ENCODE data around the gene IL6ST.
A peak's percentile ranks its signal among the peaks of the same experiment; 100 is the strongest.

The IL6ST gene

GRCh38 chr5:55894135-55894534 lies 100.6 kb downstream of the IL6ST start:
- CTCF ChIA-PET, result no interaction called here
- TF ChIP-seq ZNF416 (tag by site-specific recombination; IDR thresholded peaks at IDR 0.05) (no peak), ZNF211 (tag by site-specific recombination; IDR thresholded peaks at IDR 0.05; ENCODE audit: low read depth) (no peak)

DNA sequence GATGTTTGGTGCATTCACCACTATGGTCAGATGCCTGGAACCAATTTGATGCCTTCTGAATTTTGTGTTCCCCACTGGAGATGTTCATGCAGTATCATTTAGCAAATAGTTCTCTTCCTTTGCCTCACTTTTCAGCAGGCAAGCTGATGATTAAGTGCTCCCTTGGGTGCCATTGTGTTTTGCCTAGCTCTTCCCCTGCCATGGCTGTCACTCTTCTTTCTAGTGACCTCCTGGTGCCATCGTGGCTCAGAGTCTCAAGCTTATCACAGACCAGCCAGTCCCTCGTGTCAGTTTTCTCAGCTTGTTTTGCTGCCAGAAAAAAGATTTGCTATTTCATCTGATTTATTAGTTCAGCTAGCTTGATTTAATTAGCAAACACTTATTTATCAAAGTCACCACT lies 102.3 kb downstream of the IL6ST start:
- TF ChIP-seq SCRT2 (tag by site-specific recombination; IDR thresholded peaks at IDR 0.05) (no peak), MYNN (tag by site-specific recombination; IDR thresholded peaks at IDR 0.05; ENCODE audit: borderline replicate concordance) (no peak), GLI2 (tag by site-specific recombination; IDR thresholded peaks at IDR 0.05; ENCODE audit: borderline replicate concordance, low read depth) (no peak), ZNF121 (tag by site-specific recombination; IDR thresholded peaks at IDR 0.05) (no peak), ZFP3 (tag by site-specific recombination; IDR thresholded peaks at IDR 0.05; ENCODE audit: low read depth) (no peak), ZNF184 (tag by site-specific recombination; IDR thresholded peaks at IDR 0.05) (peak; percentile 95)
- CTCF ChIA-PET, result no interaction called here
- no peak overlapping the region for H3K27ac ChIP-seq (ENCODE audit: extremely low read depth, low read depth, low read length)

More at GRCh38 chr5:55894135-55894534, 100.6 kb downstream of the IL6ST start:
- no peaks in the 10 kb centered on the region for H3K36me3 ChIP-seq (ENCODE audit: control insufficient read depth in 2 of 2, insufficient read depth in 1 of 2, low read length in 2 of 2)
- H3K9me3 ChIP-seq (ENCODE audit: control insufficient read depth, insufficient read depth, low read depth, low read length), result no peaks in the 10 kb centered on the region
- no peak overlapping the region for H3K4me3 ChIP-seq (ENCODE audit: low read depth, low read length)
- POLR2A ChIA-PET, result no interaction called here
- no peak overlapping the region for H3K27ac ChIP-seq (ENCODE audit: extremely low read depth, low read depth, low read length)
- no peaks in the 10 kb centered on the region for H3K4me1 ChIP-seq (ENCODE audit: control insufficient read depth, insufficient read depth, low read length)

GRCh38 chr5:55888205-55888604 lies 106.6 kb downstream of the IL6ST start:
- H3K4me1 ChIP-seq (ENCODE audit: control insufficient read depth, insufficient read depth, low read length), result no peaks in the 10 kb centered on the region
- no peak overlapping the region for H3K4me3 ChIP-seq (ENCODE audit: low read depth, low read length)
- H3K9me3 ChIP-seq (ENCODE audit: control insufficient read depth, insufficient read depth, low read depth, low read length), result no peaks in the 10 kb centered on the region
- TF ChIP-seq ZNF623 (tag by site-specific recombination; IDR thresholded peaks at IDR 0.05) (no peak), ZNF48 (tag by site-specific recombination; IDR thresholded peaks at IDR 0.05) (no peak), GLI4 (tag by site-specific recombination; IDR thresholded peaks at IDR 0.05) (no peak), ZNF138 (tag by site-specific recombination; IDR thresholded peaks at IDR 0.05; ENCODE audit: borderline replicate concordance) (no peak), ZNF140 (tag by site-specific recombination; IDR thresholded peaks at IDR 0.05) (no peak), ZNF350 (tag by site-specific recombination; IDR thresholded peaks at IDR 0.05) (no peak), PBX3 (CRISPR knock-in tag; IDR thresholded peaks at IDR 0.05) (no peak), ZNF707 (tag by site-specific recombination; IDR thresholded peaks at IDR 0.05) (no peak), ZNF248 (tag by site-specific recombination; IDR thresholded peaks at IDR 0.05) (no peak)
- TF ChIP-seq, protein P1, sequence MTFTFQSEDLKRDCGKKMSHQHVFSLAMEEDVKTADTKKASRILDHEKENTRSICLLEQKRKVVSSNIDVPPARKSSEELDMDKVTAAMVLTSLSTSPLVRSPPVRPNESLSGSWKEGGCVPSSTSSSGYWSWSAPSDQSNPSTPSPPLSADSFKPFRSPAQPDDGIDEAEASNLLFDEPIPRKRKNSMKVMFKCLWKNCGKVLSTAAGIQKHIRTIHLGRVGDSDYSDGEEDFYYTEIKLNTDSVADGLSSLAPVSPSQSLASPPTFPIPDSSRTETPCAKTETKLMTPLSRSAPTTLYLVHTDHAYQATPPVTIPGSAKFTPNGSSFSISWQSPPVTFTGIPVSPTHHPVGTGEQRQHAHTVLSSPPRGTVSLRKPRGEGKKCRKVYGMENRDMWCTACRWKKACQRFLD (tag by site-specific recombination; IDR thresholded peaks at IDR 0.05), result no peak
- no peaks in the 10 kb centered on the region for H3K36me3 ChIP-seq (ENCODE audit: control insufficient read depth in 2 of 2, insufficient read depth in 1 of 2, low read length in 2 of 2)
- POLR2A ChIA-PET, result no interaction called here
- no peak overlapping the region for H3K27ac ChIP-seq (ENCODE audit: extremely low read depth, low read depth, low read length)
- CTCF ChIA-PET, result no interaction called here

More for the DNA sequence above, 102.3 kb downstream of the IL6ST start:
- Histone ChIP-seq H3K36me3 (ENCODE audit: control insufficient read depth in 2 of 2, insufficient read depth in 1 of 2, low read length in 2 of 2) (no peaks in the 10 kb centered on the region), H3K4me3 (ENCODE audit: low read depth, low read length) (no peak overlapping the region), H3K9me3 (ENCODE audit: control insufficient read depth, insufficient read depth, low read depth, low read length) (no peaks in the 10 kb centered on the region), H3K4me1 (ENCODE audit: control insufficient read depth, insufficient read depth, low read length) (no peaks in the 10 kb centered on the region)
- POLR2A ChIA-PET, result no interaction called here

- TF ChIP-seq, protein P2, sequence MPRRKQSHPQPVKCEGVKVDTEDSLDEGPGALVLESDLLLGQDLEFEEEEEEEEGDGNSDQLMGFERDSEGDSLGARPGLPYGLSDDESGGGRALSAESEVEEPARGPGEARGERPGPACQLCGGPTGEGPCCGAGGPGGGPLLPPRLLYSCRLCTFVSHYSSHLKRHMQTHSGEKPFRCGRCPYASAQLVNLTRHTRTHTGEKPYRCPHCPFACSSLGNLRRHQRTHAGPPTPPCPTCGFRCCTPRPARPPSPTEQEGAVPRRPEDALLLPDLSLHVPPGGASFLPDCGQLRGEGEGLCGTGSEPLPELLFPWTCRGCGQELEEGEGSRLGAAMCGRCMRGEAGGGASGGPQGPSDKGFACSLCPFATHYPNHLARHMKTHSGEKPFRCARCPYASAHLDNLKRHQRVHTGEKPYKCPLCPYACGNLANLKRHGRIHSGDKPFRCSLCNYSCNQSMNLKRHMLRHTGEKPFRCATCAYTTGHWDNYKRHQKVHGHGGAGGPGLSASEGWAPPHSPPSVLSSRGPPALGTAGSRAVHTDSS (tag by site-specific recombination; IDR thresholded peaks at IDR 0.05), result no peak
- TF ChIP-seq ZNF596 (tag by site-specific recombination; IDR thresholded peaks at IDR 0.05) (no peak), ZFP69B (tag by site-specific recombination; IDR thresholded peaks at IDR 0.05) (no peak), ZNF184 (tag by site-specific recombination; IDR thresholded peaks at IDR 0.05) (no peak), ZNF202 (tag by site-specific recombination; IDR thresholded peaks at IDR 0.05; ENCODE audit: borderline replicate concordance) (no peak), ZNF701 (tag by site-specific recombination; IDR thresholded peaks at IDR 0.05) (no peak), HOXC10 (CRISPR knock-in tag; IDR thresholded peaks at IDR 0.05) (no peak), ZNF660 (tag by site-specific recombination; IDR thresholded peaks at IDR 0.05) (no peak), ZNF558 (tag by site-specific recombination; IDR thresholded peaks at IDR 0.05) (no peak)
- TF ChIP-seq, protein P3, sequence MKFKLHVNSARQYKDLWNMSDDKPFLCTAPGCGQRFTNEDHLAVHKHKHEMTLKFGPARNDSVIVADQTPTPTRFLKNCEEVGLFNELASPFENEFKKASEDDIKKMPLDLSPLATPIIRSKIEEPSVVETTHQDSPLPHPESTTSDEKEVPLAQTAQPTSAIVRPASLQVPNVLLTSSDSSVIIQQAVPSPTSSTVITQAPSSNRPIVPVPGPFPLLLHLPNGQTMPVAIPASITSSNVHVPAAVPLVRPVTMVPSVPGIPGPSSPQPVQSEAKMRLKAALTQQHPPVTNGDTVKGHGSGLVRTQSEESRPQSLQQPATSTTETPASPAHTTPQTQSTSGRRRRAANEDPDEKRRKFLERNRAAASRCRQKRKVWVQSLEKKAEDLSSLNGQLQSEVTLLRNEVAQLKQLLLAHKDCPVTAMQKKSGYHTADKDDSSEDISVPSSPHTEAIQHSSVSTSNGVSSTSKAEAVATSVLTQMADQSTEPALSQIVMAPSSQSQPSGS (tag by site-specific recombination; IDR thresholded peaks at IDR 0.05; ENCODE audit: low read depth), result no peak
- ChIA-PET POLR2A (no interaction called here), CTCF (interaction anchor here (0.5 kb wide), 1 partner anchor 8 kb away, joined by 3 read pairs; no protein-coding TSS in a partner anchor)
- no peaks in the 10 kb centered on the region for H3K9me3 ChIP-seq (ENCODE audit: control insufficient read depth, insufficient read depth, low read depth, low read length)
- no peak overlapping the region for H3K27ac ChIP-seq (ENCODE audit: extremely low read depth, low read depth, low read length)
- H3K4me3 ChIP-seq (ENCODE audit: low read depth, low read length), result no peak overlapping the region
- H3K36me3 ChIP-seq (ENCODE audit: control insufficient read depth in 2 of 2, insufficient read depth in 1 of 2, low read length in 2 of 2), result no peaks in the 10 kb centered on the region
- no peaks in the 10 kb centered on the region for H3K4me1 ChIP-seq (ENCODE audit: control insufficient read depth, insufficient read depth, low read length)
Observed at GRCh38 chr5:55885359-55885758, 109.4 kb downstream of the IL6ST start.

All from HEK293 (cell line).